HuH-7 (cell line): Measurements from ENCODE around the gene CTBS.
A peak's percentile ranks its signal among the peaks of the same experiment; 100 is the strongest.
"Not testable (repeated sequence)": the region's sequence is repeated elsewhere in the genome, so short reads cannot be mapped to it uniquely, and the experiment has no call there.

ENCODE experiments used
- DNase-seq: peaks from one replicate; pipeline ENCODE4 v3.0.0; 2011; ENCODE audit warnings: low spot score

CTBS gene, protein sequence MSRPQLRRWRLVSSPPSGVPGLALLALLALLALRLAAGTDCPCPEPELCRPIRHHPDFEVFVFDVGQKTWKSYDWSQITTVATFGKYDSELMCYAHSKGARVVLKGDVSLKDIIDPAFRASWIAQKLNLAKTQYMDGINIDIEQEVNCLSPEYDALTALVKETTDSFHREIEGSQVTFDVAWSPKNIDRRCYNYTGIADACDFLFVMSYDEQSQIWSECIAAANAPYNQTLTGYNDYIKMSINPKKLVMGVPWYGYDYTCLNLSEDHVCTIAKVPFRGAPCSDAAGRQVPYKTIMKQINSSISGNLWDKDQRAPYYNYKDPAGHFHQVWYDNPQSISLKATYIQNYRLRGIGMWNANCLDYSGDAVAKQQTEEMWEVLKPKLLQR

DNA sequence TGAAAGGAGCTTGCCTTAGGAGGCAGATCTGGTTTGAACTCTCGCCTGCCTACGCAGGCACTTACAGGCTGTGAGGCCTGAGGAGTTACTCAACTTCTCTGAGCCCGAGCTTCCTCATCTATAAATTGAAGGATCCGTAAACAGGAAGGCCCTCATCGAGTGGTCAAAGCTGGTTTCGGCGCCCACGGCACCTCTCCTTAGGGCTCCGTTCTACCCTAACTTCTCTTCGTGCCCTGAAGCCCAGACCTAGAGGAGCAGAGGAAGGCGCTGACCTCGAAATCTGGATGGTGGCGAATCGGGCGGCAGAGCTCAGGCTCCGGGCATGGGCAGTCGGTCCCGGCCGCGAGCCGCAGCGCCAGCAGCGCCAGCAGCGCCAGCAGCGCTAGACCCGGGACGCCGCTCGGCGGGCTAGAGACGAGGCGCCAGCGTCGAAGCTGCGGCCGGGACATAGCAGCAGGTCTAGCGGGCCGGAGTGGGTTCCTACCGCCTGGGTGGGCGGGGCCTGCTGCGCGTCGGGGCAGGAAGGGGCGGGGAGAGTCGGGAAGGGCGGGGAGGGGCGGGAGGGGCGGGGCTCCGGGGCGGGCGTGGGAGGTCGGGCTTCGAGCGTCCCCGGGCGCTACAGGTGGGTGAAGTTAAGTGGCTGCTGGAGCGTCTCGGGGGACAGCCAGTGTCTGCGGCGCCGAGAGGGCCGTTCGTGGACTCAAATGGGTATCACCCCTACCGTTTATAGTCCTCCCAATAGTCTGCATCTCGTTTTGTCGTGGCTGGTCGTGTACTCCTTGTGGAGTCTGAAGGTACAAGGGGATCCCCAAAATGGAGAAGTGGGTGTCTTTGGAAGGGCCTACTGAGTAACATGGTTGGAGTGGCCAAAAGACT lies at the start of gene CTBS:
TSS of gene CTBS (minus strand) at position 474 of the 876 bp plus-strand sequence. CDS start at position 449, 25 bp downstream.
- DNase-seq = peak; percentile 83

GRCh38 chr1:84621553-84621952 lies 47.3 kb upstream of the CTBS start:
- no peak for DNase-seq

DNA sequence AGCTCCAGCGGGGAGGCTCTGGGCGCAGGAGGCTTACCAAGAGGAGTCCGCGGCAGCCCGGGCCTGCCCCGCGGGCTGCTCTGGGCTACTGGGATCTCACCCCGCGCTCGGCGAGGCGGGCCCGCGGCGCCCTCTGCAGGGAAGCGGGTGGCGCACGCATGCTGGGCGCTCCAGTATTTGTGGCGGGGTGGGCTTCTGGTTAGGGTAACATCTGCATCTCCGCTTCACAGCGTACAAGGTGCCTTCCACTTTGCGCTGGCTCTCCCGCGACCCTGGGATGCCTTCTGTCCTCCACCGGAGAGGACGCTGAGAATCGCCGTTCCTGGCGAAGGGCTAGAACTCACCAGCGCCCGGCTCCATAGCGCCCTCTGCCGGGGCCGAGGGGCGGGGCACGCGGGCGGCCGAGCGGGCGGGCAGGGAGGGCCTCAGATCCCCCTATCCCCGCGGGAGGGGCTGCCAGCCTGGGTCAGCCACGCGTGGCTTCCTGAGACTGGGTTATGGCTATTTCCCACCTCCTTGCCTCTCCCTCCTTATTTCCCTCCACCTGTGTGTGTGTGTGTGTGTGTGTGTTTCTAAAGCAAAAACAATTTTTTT lies 46.6 kb upstream of the CTBS start:
- peak; percentile 79 for DNase-seq

DNA sequence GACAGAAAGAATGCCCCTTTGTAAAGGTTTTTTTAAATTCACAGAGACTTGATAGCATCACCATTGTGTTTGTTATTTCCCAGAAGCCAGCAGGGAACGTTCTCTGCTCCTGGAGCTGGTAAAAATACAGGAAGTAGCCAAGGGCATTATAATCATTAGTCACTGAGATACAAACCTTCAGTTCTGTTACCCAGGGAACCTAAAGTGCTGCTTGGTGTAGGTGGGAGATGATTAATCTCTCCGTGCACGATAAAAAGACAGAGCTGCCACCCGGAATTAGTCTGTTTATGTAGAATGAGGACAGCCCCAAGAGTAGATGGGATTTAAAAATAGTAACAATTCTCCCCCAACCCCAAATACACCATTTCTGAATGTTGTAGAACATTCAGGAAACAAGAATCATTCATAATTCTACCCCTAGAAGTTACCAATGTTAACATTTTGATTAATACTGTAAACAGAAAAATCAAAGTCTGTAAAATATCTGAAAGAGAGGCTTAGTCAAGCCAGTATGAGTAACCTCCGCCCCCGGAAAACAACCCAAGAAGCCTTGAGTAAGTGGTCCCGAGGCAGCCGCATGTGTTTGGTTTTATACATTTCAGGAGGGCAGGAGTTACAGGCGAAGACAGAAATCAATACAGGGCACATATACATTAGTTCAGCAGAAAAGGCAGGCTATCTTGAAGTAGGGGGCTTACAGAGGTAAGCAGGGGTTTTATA lies 45.3 kb upstream of the CTBS start:
- no peak for DNase-seq

GRCh38 chr1:84617349-84617748 lies 43.1 kb upstream of the CTBS start:
- no peak for DNase-seq

DNA sequence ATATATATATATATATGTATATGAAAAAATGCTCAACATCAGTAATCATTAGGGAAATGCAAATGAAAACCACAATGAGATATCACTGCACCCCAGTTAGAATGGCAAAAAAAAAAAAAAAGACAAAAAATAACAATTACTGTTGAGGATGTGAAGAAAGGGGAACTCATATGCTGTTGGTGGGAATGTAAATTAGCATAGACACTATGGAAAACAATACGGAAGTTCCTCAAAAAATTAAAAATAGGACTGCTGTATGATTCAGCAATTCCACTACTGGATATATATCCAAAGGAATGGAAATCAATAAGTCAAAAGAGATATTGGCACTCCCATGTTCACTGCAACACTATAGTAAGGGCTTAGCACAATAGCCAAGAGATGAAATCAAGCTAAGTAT lies 41.5 kb upstream of the CTBS start:
- no peak for DNase-seq

DNA sequence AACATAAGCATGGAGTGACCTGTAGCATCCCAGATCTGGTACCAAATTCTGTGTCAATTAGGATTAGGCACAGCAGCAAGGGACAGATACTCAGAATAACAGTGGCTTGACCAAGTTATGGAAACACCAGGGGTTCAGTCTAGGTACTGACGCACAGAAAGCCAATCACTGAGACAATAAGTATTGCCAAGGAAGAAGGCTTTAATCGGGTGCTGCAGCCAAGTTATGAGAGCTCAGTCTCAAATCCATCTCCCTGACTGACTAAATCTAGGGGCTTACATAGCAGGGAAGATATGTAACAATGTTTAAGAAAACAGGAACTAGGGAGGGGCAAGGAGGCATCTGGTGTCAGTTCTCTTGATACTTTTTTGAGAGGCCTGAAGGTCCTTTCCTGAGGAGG lies 39.6 kb upstream of the CTBS start:
- no peak for DNase-seq

DNA sequence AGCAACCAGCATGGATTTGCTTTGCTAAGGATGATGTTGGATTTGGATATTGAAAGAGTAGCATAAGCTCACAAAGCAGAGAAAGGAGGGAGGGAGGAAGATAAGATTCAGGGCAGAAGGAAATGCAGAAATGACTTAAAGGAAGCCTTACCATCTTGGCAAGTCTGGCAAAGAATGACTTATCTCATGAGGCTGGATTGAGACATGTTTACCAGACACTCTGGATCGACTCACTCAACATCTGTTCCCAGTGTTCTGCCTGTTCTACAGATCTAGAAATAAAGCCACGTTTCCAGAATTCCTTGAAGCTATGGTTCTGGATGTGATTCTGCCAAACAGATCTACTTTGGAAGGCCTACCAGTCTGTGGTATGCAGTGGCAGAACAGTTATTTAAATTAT lies 38.8 kb upstream of the CTBS start:
- DNase-seq = no peak

DNA sequence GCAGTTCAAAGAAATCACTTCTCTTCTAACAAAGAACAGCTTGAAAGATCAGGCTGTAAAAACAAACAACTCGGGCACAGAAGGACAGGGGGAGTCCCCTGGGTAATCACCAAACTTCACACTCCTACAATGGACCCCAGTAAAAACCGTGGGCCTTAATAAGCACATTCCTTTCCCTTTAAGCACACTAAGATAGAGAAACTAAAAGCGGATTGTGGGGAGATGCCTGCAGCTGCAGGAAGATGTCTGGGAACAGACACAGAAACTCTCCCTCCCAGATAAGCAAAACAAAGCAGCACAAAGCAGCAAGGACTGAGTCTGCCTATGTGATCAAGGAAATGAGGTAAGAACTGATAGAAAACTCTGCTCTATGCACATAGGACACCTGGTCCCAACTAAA lies 37.6 kb upstream of the CTBS start:
- no peak for DNase-seq

- DNase-seq = no peak
Measured at GRCh38 chr1:84611091-84611490, 36.9 kb upstream of the CTBS start.

DNA sequence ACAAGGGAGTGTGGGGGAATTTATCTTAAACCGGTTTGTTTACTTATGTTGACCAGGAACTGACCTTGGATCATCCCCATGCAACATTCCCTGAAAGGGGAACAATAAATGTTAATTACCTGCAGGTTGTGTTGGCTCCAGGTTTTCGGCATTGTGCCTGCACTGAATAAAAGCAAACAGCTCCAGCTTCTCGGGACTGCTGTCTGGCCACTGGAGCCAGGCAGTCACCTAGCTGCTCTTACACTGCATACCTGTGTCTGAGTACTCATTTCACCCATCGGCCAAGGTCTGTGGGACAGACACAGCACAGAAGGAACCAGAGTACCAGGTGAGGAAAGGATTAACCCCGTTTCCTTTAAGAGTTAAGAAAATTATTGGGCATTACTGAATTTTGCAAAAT lies 32.7 kb upstream of the CTBS start:
- no peak for DNase-seq

- DNase-seq = no peak
Measured at GRCh38 chr1:84605157-84605556, 30.9 kb upstream of the CTBS start.

DNA sequence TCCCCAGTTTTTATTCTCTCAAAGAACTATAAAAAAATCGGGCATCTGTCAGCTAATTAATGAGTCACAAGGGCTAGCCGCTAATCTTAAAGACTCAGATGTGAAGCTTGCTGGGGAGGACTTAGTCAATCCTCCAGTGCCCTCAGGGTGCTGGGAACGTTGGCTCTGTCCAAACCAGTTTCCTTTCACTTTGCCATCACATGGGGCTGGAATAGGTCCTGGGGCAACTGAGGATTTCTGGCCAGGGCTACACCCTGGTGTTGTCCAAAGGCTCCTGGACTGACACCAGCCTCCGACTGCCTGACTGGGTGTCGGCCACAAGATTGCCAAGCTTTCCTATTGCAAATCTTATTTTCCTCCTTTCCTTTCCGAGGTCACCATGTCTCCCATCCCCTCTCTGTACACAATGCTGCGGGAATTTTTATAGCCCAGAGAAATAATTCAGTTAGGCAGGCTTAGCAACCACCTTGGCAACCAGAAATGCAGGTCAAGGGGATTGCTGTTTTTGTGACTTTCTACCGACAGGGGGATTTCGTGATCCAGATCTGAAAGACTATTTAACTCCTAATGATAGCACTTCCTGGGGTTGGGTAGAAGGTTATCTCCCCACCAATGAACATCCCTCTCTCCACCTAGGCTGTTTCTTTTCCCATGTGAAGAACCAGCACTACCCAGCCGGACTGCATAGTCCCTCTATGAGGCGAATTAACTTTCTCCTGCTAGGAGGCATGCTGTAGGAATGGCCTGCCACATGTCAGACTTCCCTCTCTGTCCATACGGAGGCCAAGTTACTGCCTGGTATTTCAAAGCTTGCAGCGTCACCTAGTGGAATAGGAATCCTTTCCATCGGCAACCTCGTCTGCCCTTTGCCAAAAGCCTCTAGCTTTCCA lies 29.9 kb upstream of the CTBS start:
- DNase-seq = peak; percentile 16

- no peak for DNase-seq
Measured at GRCh38 chr1:84603223-84603622, 29.0 kb upstream of the CTBS start.

DNA sequence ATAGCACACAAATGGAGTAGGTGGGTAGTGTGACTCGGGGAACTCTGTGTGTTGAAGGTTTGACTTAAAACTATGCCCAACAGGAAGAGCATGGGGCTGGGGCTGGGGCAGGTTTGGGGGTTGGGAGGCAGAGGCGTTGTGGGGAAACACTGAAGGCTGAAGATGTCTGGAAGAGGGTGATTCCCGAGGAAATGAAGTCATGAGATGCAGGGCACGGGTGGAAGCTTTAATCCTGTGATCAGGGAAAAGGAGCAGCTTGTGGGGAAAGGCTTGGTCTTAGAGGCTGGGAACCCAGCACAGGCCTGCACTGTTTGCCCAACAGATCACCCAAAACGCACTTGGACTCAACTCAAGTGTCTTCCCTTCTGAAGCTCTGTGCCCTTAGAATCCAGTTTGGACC lies 26.6 kb upstream of the CTBS start:
- no peak for DNase-seq

GRCh38 chr1:84598846-84599741 lies 24.9 kb upstream of the CTBS start:
- DNase-seq = no peak

DNA sequence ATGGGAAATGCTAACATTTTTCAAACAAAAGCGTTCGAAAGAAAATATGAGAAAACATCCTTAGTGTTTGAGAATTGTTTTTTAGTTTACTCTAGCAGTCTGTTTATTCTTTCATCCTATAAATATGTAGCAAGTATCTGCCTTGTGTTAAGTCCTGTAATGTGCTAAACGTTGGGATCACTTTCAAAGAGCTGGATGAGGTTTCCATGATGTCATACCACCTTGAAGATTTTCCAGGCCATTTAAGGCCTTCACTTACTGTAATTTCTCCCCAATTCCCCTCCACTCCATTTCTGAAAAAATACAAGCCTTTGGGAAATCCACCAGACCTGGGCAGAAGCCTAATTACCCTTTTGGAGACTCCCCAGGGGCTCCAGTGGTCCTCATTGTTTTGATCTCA lies 24.2 kb upstream of the CTBS start:
- DNase-seq = no peak

DNA sequence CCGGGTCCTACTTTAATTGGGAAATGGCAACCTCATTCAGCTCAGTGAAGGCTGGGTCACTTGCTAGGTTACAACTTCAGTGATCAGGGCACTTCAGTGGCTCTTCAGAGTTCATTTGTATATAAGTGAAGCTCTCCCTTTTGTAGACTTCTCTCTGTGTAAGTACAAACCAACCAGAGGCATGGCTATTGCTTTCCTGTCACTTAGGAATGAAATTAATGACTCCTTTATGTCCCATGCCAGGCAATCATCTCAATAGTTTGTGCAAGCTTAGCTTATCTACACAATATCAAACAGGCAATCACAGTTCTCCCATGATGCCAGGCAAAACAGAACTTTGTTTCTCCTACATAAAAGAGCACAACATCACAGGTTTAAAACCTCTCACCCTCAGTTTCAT lies 22.8 kb upstream of the CTBS start:
- no peak for DNase-seq

GRCh38 chr1:84594959-84595358 lies 20.7 kb upstream of the CTBS start:
- DNase-seq = not testable (repeated sequence)

- no peak for DNase-seq
Measured at GRCh38 chr1:84587099-84587498, 12.9 kb upstream of the CTBS start.
